WTC11 (cell line): ENCODE results near the gene CAMK2G. TPM values are rescaled to one million over a fixed set of nuclear protein-coding genes. Genes with fewer than 3 reads are reported as not detected.
"Not testable (repeated sequence)": the region's sequence is repeated elsewhere in the genome, so short reads cannot be mapped to it uniquely, and the experiment has no call there.

ENCODE experiments used
- ATAC-seq: fragments of 200-7000 bp; cut with Tn5 transposase; 2 replicates; pipeline ENCODE4 v1.10.0; 2021; ENCODE audit warnings: mild to moderate bottlenecking, moderate library complexity
- CTCF ChIA-PET: fragments of 300-600 bp; sonication (Branson Sonifier 250); formaldehyde crosslinking; loops from one replicate; lab custom pipeline; 2021; ENCODE audit warnings: antibody characterized with exemption; lab: Charles Lee
- POLR2A ChIA-PET: fragments of 350-600 bp; sonication (Branson Sonifier 250); formaldehyde crosslinking; loops from one replicate; lab custom pipeline; 2021; ENCODE audit warnings: antibody characterized with exemption; lab: Charles Lee
- DNase-seq: peaks from one replicate; pipeline ENCODE4 v3.0.0; 2021; ENCODE audit warnings: low spot score
- H3K27ac Mint-ChIP-seq: 2 replicates; pipeline ENCODE4 v1.8.0; 2021; ENCODE audit warnings: mixed read lengths
- H3K27me3 Mint-ChIP-seq: 2 replicates; pipeline ENCODE4 v1.8.0; 2021; ENCODE audit warnings: low read depth, mild to moderate bottlenecking, moderate library complexity, mixed read lengths
- H3K36me3 Mint-ChIP-seq: 2 replicates; pipeline ENCODE4 v1.8.0; 2021; ENCODE audit warnings: mixed read lengths
- H3K4me1 Mint-ChIP-seq: 2 replicates; pipeline ENCODE4 v1.8.0; 2022; ENCODE audit warnings: mixed read lengths
- H3K4me3 Mint-ChIP-seq: 2 replicates; pipeline ENCODE4 v1.8.0; 2021; ENCODE audit warnings: mild to moderate bottlenecking, moderate library complexity, mixed read lengths
- H3K9me3 Mint-ChIP-seq: 2 replicates; pipeline ENCODE4 v1.8.0; 2021; ENCODE audit warnings: mixed read lengths
- CBFB ChIP-seq: sonication (generic); formaldehyde crosslinking; IDR thresholded peaks from 2 replicates; pipeline ENCODE4 v1.8.1; 2022; ENCODE audit warnings: mild to moderate bottlenecking, low read depth, missing genetic modification reagents
- ELF4 ChIP-seq: sonication (generic); formaldehyde crosslinking; IDR thresholded peaks from 2 replicates; pipeline ENCODE4 v1.8.1; 2022; ENCODE audit warnings: low read depth, mild to moderate bottlenecking, moderate library complexity, missing genetic modification reagents
- EMX1 ChIP-seq: fragments of 250-450 bp; sonication (Bioruptor Pico); IDR thresholded peaks from 2 replicates; pipeline ENCODE4 v1.8.0; 2021; ENCODE audit warnings: mild to moderate bottlenecking
- GTF2I ChIP-seq: fragments of 250-450 bp; sonication (Bioruptor Pico); conservative IDR thresholded peaks from 2 replicates; pipeline ENCODE4 v1.4.0; 2021; ENCODE audit warnings: mild to moderate bottlenecking
- IRF2 ChIP-seq: sonication (generic); formaldehyde crosslinking; IDR thresholded peaks from 2 replicates; pipeline ENCODE4 v1.8.0; 2022; ENCODE audit warnings: low read depth, missing genetic modification reagents, borderline replicate concordance
- JUN ChIP-seq: sonication (generic); formaldehyde crosslinking; IDR thresholded peaks from 2 replicates; pipeline ENCODE4 v1.8.0; 2023; ENCODE audit warnings: mild to moderate bottlenecking, missing genetic modification reagents
- NR1H2 ChIP-seq: sonication (generic); formaldehyde crosslinking; IDR thresholded peaks from 2 replicates; pipeline ENCODE4 v1.9.0; 2021; ENCODE audit warnings: mild to moderate bottlenecking, moderate library complexity, missing genetic modification reagents
- NR2C2 ChIP-seq: sonication (generic); formaldehyde crosslinking; IDR thresholded peaks from 2 replicates; pipeline ENCODE4 v1.8.0; 2022; ENCODE audit warnings: mild to moderate bottlenecking, missing genetic modification reagents
- TCF7 ChIP-seq: sonication (generic); formaldehyde crosslinking; IDR thresholded peaks from 2 replicates; pipeline ENCODE4 v1.8.0; 2022; ENCODE audit warnings: mild to moderate bottlenecking, low read depth, missing genetic modification reagents, moderate library complexity
- ZBTB21 ChIP-seq: sonication (generic); formaldehyde crosslinking; IDR thresholded peaks from 2 replicates; pipeline ENCODE4 v1.8.1; 2023; ENCODE audit warnings: mild to moderate bottlenecking, missing genetic modification reagents, borderline replicate concordance
- ZNF121 ChIP-seq: sonication (generic); formaldehyde crosslinking; IDR thresholded peaks from 2 replicates; pipeline ENCODE4 v1.8.0; 2023; ENCODE audit warnings: missing genetic modification reagents
- ZNF232 ChIP-seq: sonication (generic); formaldehyde crosslinking; IDR thresholded peaks from 2 replicates; pipeline ENCODE4 v1.8.0; 2022; ENCODE audit warnings: mild to moderate bottlenecking, missing genetic modification reagents
- ZNF416 ChIP-seq: fragments of 250-450 bp; sonication (Bioruptor Pico); IDR thresholded peaks from 2 replicates; pipeline ENCODE4 v1.9.0; 2021; ENCODE audit warnings: mild to moderate bottlenecking, inconsistent platforms
- ZNF512 ChIP-seq: sonication (generic); formaldehyde crosslinking; IDR thresholded peaks from 2 replicates; pipeline ENCODE4 v1.8.1; 2022; ENCODE audit warnings: missing genetic modification reagents, borderline replicate concordance
- total RNA-seq: library from RNA; stranded (reverse); gene quantifications from 3 replicates; pipeline ENCODE4 v1.2.3, GENCODE V29; 2021
- TF ChIP-seq, protein P1 (sequence below): fragments of 250-450 bp; sonication (Bioruptor Pico); IDR thresholded peaks from 2 replicates; pipeline ENCODE4 v1.9.0; 2021; ENCODE audit warnings: mild to moderate bottlenecking

Gene CAMK2G
- total RNA-seq, 1 experiment from 2014 or later = 34.9 TPM

DNA sequence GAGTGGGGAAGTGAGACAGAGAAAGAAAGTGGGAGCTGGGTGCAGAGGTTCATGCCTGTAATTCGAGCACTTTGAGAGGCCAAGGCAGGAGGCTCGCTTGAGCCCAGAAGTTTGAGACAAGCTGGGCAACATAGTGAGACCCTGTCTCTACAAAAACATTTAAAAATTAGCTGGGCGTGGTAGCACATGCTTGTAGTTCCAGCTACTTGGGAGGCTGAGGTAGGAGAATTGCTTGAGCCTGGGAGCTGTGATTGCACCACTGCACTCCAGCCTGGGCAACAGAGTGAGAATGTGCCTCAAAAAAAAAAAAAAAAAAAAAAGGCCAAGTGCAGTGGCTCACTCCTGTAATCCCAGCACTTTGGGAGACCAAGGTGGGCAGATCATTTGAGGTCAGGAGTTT lies 16.5 kb upstream of the CAMK2G start:
- peaks cover 19% of the 10 kb centered on the region for H3K4me1 Mint-ChIP-seq

GRCh38 chr10:73890261-73890660 lies 15.9 kb upstream of the CAMK2G start:
- Mint-ChIP-seq H3K4me1 (peaks cover 19% of the 10 kb centered on the region), H3K36me3 (no peaks in the 10 kb centered on the region), H3K27ac (no peak overlapping the region), H3K9me3 (no peaks in the 10 kb centered on the region), H3K4me3 (no peak overlapping the region), H3K27me3 (no peaks in the 10 kb centered on the region)
- POLR2A ChIA-PET = no interaction called here
- TF ChIP-seq, protein P1, sequence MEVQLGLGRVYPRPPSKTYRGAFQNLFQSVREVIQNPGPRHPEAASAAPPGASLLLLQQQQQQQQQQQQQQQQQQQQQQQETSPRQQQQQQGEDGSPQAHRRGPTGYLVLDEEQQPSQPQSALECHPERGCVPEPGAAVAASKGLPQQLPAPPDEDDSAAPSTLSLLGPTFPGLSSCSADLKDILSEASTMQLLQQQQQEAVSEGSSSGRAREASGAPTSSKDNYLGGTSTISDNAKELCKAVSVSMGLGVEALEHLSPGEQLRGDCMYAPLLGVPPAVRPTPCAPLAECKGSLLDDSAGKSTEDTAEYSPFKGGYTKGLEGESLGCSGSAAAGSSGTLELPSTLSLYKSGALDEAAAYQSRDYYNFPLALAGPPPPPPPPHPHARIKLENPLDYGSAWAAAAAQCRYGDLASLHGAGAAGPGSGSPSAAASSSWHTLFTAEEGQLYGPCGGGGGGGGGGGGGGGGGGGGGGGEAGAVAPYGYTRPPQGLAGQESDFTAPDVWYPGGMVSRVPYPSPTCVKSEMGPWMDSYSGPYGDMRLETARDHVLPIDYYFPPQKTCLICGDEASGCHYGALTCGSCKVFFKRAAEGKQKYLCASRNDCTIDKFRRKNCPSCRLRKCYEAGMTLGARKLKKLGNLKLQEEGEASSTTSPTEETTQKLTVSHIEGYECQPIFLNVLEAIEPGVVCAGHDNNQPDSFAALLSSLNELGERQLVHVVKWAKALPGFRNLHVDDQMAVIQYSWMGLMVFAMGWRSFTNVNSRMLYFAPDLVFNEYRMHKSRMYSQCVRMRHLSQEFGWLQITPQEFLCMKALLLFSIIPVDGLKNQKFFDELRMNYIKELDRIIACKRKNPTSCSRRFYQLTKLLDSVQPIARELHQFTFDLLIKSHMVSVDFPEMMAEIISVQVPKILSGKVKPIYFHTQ (CRISPR knock-in tag) = no peak
- TF ChIP-seq ZNF121 (CRISPR knock-in tag) = peak; percentile 58; the same call in 1 of the 2 replicates
- TF ChIP-seq ZNF232 = no peak
- TF ChIP-seq CBFB (CRISPR knock-in tag) = no peak
- no peak for TF ChIP-seq ZNF512 (CRISPR knock-in tag)
- no peak for DNase-seq
- ATAC-seq = no peak
- CTCF ChIA-PET = interaction anchor here (0.7 to 9.1 kb wide), 4 partner anchors 11 to 56 kb away, joined by 4 to 155 read pairs (median 21); partner anchors contain the start of gene PLAU

More for the DNA sequence above, 16.5 kb upstream of the CAMK2G start:
- H3K36me3 Mint-ChIP-seq, H3K27me3 Mint-ChIP-seq, H3K27ac Mint-ChIP-seq, H3K4me3 Mint-ChIP-seq, ATAC-seq, DNase-seq, POLR2A ChIA-PET, H3K9me3 Mint-ChIP-seq: not testable (repeated sequence)
- peak; percentile 38; the same call in 1 of the 2 replicates for TF ChIP-seq ZNF121 (CRISPR knock-in tag)
- CTCF ChIA-PET = interaction anchor here (0.7 to 9.1 kb wide), 7 partner anchors 12 to 104 kb away, joined by 3 to 155 read pairs (median 5); partner anchors contain the start of gene PLAU

DNA sequence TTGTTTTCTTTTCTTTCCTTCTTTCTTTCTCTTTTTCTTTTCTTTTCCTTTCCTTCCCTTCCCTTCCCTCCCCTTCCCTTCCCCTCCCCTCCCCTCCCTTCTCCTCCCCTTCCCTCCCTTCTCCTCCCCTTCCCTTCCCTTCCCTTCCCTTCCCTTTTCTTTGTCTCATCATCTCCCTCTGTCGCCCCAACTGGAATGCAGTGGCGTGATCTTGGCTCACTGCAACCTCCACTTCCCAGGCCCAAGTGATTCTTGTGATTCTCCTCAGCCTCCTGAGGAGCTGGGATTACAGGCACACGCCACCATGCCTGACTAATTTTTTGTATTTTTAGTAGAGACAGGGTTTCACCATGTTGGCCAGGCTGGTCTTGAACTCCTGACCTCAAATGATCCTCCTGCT lies 15.1 kb upstream of the CAMK2G start:
- POLR2A ChIA-PET, ATAC-seq, H3K27ac Mint-ChIP-seq, DNase-seq, H3K4me3 Mint-ChIP-seq, H3K27me3 Mint-ChIP-seq, H3K36me3 Mint-ChIP-seq, H3K9me3 Mint-ChIP-seq: not testable (repeated sequence)
- H3K4me1 Mint-ChIP-seq = peaks cover 19% of the 10 kb centered on the region
- CTCF ChIA-PET = interaction anchor here (1.0 to 9.1 kb wide), 8 partner anchors 11 to 214 kb away, joined by 3 to 155 read pairs (median 10); partner anchors contain the start of genes CAMK2G and PLAU

GRCh38 chr10:73889014-73889413 lies 14.7 kb upstream of the CAMK2G start:
- Mint-ChIP-seq H3K9me3 (no peaks in the 10 kb centered on the region), H3K36me3 (no peaks in the 10 kb centered on the region), H3K27me3 (no peaks in the 10 kb centered on the region), H3K4me1 (peaks cover 19% of the 10 kb centered on the region), H3K4me3 (no peak overlapping the region), H3K27ac (no peak overlapping the region)
- ChIA-PET CTCF (interaction anchor here (1.0 to 9.1 kb wide), 8 partner anchors 10 to 215 kb away, joined by 3 to 155 read pairs (median 10); partner anchors contain the start of gene CAMK2G), POLR2A (interaction anchor here (0.9 kb wide), 1 partner anchor 18 kb away, joined by 3 read pairs; no protein-coding TSS in a partner anchor)
- ATAC-seq (no peak), DNase-seq (no peak)
- TF ChIP-seq GTF2I (CRISPR knock-in tag) (no peak), ZBTB21 (CRISPR knock-in tag) (no peak), NR2C2 (CRISPR knock-in tag) (no peak), EMX1 (CRISPR knock-in tag) (no peak), TCF7 (CRISPR knock-in tag) (no peak), ELF4 (CRISPR knock-in tag) (no peak), IRF2 (CRISPR knock-in tag) (no peak), ZNF512 (CRISPR knock-in tag) (no peak), JUN (CRISPR knock-in tag) (no peak), ZNF416 (CRISPR knock-in tag) (no peak), NR1H2 (CRISPR knock-in tag) (no peak)
